Measurements from ENCODE around the gene MYO3B.
"Not testable (repeated sequence)": the region's sequence is repeated elsewhere in the genome, so short reads cannot be mapped to it uniquely, and the experiment has no call there.

MYO3B gene

DNA sequence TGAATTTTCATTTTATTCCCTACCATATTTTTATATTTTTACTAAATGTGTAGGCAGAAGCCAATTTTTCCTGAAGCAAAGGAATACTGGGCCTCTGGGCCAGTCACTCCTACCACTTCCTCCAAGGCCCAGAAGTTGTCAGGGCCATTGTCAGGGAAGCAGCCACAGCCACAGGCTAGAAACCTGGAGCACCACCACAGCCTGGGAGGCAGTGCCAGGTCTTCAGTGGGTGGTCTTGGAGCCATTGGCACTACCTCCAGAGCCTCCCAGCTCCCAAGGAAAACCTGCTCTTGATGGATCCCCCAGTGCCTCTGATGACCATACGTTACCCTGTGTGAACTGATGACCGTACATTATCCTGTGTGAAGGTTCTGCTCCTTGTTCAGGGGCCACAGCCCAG, 401.6 kb downstream of the MYO3B start:
- DNase-seq = no peak

DNA sequence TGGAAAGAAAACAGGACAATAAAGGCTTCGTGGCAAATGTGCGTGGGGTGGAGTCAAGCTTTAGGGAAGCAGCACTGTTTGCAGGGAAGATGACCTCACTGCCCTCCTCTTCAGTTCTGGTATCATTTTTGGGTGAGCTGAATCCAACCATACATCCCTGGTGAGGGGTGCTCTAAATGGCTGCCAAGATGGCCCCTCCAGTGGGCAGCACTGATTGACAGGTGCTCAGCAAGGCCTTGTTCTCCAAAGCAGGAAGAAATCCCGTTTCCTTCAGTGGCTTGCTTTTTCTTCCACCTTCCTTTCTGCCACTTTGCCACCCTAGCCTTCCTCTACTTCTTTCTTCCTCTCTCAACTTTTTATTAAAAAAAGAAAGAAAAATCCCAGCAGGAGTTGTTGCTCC, 404.4 kb downstream of the MYO3B start:
- no peak for DNase-seq

DNA sequence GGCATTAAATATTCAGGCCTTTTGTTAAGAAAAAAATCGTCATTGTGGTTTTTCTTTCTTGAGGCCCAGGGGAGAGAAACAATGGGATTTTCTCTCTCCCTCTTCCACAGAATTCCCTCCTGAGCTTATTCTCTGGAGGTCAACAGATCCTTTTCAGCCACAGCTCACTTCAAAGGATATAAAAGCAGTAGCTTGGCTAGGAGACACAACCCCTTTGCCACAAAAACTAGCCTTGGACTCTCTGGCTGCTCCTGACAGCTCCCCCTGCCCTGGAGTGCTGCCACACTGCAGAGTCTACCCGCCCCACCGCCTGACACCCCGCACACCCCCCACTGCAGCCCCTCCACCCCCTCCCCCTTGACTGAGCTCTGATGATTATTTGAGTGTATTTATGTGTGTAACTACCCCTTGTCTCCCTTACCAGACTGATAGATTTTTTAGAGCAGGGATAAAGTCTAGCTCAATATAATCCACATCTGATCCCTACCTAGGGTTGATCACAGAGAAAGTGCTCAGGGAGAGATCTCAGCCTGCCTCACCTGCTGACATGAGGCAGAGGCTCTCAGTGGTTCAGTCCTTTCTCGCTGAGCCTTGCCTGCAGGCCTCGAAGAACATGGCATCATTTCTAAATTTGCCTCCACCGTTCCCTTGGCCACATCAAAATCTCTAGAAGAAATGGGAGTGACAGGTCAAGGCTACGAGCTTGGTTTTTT, 405.0 kb downstream of the MYO3B start:
- no peak for DNase-seq

DNA sequence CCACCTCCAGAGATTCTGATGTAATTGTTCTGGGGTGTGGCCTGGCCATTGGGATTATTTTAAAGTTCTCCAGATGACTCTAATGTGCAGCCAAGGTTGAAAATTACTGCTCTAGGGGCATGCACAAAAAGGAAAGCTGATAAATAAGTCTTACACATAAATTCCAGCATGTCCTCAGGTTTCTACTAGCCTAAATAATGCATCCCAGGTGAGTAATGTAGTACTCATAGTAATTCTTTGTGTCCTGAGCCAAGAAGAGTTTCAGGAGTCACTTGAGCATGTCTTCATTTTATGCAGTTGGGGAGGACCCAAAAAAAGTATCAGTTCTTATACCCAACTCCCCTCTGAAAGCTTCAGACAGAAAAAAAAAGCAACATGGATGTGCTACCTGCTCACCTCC, 407.1 kb downstream of the MYO3B start:
- no peak for DNase-seq

DNA sequence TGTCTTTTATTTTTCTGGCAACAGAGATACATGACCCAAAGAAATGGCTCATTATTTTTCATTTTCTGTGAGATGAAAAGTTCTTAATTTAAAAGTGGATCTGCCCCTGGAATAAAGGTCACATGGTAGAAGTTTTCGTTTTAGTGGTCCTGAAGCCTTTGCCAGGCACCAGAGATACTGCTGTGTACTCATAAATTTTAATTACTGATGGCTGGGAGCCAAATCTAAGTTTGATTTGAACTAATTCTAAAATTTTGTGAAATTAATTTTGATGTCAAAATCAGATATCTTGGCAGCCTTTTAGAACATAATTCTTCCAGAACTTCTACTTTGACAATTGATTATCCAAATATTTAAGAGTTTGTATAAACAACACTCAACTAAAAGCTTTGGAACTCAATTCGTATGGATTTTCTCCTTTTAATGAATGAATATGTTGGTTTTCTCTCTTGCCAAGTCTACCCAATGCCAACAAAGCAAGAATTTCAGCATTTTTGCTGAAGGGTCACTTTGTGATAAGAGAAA, 408.7 kb downstream of the MYO3B start:
- no peak for DNase-seq

DNA sequence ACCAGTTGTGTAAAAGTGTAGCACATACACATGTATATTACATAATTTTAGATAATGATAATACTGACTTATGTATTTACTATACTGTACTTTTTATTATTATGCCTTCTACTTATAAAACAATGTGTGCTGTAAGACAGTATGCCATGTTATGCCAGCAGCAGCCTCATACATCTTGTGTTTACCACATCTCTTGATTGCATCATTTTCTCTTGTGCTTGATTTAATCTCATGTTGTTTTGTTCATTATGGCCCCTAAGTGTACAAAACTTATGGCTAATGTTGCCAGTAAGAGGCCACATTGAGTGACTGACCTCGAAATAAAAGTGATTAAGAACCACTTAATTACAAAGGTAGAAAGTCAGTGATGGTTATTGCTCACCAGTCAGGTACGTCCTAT, 409.2 kb downstream of the MYO3B start:
- DNase-seq = no peak

DNA sequence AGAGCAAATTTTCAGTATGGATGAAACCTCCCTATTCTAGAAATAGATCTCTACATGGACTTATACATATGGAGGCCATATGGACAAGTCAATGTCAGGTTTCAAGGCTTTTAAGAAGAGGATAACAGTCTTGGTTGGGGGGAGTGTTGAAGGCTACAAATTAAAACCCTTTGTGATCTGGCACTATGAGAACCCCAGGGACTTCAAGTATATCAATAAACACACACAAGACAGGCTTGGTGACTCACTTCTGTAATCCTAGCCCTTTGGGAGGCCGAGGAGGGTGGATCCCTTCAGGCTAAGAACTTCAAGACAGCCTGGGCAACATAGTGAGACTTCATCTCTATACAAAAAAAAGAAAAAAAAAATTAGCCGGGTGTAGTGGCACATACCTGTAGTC, 410.0 kb downstream of the MYO3B start:
- no peak for DNase-seq

DNA sequence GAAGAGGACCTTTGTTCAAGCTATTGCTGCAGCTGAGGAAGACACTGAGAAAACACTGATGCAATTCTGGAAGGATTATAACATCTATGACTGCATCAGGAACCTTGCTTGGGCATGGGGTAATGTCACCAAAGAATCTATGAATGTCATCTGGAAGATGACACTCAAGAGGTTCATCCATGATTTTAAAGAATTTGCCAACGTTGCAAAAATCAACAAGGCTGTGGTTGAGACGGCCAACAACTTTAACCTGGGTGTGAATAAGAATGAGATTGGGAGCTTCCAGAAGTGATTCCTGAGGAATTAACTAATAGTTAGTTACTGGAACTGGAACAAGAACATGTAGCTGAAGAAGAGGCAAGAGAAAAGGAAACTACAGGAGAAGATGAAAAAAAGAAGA, 410.8 kb downstream of the MYO3B start:
- DNase-seq = no peak

DNA sequence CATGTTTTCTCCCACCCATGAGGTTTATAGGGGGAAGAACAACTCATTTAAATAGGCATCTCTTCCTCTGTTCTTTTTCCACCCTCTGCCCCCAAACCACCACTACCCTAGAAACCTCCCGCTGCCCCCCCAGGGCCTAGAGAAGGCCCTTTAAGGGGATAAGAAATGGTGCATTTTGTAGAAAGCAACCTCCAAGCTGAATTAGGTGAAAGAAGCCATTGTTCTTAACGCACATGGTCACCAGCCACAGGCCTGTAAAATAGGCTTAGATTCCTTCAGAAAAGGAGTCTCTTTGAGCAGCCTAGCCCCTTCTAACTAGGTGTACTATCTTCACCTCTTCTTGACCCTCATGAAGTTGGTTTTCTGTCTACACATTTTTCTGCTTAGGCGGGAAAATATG, 418.6 kb downstream of the MYO3B start:
- DNase-seq = no peak

DNA sequence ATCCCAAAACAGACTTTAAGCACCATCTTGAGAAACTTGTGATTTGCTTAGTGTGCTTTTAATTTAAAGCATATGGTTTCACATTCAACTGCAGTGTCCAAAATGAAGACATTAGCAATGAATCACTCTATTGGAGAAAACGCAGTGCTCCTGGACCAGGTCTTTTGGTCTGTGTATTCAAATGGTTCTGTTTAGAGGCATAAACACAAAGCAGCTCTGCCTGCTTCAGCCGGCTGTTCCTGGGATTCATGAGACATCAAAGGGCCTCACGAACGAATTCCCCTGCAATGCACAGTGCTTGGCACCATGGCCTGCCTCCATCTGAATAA, 420.1 kb downstream of the MYO3B start:
- DNase-seq = no peak

DNA sequence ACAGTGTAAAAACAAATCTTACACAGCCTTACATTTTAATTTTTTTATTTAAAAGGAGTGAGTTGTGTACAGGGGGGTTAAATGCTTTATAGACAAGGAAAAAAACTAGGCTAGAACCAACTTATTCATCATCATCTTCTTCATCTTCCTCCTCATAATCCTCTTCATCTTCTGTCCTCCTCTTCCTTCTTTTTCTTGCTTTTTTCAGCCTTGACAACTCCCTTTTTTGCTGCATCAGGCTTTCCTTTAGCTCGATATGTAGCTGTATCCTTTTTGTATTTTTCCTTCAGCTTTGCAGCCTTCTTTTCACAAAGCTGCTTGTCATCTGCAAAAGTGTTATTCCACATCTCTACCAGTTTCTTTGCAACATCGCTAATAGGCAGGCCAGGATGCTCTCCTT, 423.5 kb downstream of the MYO3B start:
- no peak for DNase-seq

DNA sequence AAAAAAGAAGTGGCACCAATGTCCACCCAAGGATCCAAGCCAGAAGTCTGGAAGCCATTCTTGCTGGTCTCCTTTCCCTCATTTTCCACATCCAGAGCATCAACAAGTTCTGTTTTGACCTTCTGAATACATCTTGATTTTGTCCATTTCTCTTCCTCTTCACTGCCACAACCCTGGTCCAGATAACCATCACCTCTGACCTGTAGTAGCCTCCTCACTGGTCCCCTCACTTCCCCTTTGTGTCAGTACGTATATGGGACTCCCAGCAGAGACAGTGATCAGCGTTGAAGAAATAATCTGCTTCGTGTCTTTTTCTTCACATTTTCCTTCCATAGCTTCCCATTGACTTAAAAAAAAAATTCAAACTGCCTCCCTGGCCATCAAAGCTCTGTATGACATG, 427.9 kb downstream of the MYO3B start:
- no peak for DNase-seq

DNA sequence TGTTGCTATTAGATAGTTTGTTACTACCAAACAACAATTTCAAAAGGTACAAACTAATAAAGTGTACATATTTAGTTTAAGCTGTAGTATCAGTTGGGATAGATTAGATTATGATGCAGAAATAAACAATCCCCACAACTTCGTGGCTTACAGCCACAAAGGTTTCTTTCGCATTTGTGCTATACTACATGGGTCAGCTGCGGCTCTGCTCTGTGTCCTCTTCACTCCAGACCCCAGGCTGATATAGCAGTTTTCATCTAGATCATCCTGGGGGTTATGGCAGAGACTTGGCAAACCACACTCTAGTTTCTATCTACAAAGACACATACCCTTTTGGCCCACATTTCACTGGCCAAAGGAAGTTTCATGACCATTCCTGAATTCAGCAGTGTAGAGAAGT, 429.2 kb downstream of the MYO3B start:
- DNase-seq = no peak

DNA sequence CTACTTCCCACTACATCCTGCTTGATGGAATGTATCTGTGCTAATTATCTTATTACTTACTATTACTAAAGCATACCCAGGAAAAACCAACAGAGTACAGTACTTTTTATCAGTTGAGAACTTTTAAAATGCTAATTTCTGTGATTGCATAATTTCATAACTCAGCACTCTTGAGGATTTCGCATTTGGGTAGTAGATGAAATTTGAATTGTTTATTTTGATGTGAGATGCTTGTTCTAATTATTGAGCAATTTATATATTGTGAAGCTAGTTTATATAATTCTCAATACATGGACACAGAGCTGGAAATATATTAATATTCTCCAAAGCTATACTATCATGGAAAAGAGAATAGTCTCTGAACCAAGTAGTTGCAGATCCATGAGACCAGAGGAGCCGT, 432.7 kb downstream of the MYO3B start:
- DNase-seq = no peak

DNA sequence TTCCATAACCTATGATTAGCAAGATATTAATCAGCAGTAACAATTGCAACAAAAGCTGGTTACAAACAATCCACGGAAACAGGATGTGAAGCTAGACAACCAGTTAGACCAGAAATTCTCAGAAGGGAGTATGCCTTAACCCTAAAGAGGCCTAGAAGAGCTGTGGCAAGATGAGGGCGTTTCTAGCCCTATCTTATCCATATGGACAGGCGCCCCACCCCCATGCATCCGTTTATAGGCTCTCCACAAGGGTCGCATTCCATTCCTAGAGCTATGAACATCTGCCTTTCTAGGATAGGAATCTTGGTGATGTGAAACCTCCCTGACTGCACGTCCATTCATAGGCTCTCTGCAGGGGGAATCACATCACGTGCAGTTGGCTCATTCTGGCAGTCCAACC, 441.0 kb downstream of the MYO3B start:
- DNase-seq = not testable (repeated sequence)

DNA sequence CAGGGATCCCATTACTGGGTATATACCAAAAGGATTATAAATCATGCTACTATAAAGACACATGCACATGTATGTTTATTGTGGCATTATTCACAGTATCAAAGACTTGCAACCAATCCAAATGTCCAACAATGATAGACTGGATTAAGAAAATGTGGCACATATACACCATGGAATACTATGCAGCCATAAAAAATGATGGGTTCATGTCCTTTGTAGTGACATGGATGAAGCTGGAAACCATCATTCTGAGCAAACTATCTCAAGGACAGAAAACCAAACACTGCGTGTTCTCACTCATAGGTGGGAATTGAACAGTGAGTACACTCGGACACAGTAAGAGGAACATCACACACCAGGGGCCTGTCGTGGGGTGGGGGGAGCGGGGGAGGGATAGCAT, 457.1 kb downstream of the MYO3B start:
- not testable (repeated sequence) for DNase-seq

DNA sequence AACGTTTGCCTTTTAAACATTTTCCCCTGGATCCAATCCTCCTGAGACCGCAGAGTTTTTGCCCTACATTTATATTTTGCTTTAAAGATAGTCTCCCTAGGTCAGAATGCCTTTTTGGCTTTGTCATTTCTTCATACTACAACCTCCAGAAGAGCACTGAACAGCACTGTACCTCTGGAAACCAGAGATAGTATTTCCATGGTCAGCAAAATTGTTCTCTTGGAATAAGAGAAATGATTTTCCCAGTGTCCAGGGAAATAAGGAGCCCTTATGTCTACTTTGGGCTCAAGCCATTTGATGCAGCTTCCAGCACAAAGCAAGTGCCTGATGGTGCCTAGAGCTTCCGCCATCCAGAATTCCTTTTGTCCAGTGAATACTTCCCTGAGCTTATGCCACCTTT, 461.7 kb downstream of the MYO3B start:
- DNase-seq = no peak

DNA sequence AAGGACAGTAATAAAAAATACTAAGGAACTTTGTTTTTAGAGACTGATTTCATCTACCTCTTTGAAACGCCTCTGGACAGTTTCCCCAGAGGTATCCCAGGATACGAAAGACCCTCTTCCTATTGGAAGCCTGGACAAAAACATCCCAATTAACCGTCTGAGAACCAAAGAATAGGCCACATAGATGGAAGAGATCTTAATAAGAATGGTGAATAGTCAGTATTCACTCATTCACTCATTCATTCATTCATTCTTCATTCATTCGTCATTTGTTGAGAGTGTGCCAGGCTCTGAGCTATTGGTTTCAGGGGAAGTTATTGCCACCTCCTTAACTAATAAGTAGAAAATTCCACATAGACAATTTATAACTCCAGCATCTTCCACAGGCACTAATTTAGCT, 464.0 kb downstream of the MYO3B start:
- DNase-seq = no peak

DNA sequence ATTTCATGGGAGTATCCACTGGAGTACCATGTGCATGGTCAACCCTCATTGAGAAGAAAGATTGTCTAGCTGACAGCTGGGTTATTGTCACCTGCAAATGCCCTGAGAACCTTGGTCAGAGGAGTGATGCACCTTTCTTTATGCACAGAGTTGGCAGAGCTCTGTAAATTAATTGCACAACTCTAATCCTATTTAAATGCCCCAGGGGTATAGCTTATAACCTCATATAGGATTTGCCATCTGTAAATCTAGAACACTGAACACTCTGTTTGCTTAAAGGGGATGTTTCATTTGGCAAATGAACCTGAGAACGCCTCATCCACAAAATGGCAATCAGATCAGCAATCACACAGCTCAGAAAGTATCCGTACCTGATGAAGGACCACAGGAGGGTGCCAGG, 465.4 kb downstream of the MYO3B start:
- DNase-seq = no peak

DNA sequence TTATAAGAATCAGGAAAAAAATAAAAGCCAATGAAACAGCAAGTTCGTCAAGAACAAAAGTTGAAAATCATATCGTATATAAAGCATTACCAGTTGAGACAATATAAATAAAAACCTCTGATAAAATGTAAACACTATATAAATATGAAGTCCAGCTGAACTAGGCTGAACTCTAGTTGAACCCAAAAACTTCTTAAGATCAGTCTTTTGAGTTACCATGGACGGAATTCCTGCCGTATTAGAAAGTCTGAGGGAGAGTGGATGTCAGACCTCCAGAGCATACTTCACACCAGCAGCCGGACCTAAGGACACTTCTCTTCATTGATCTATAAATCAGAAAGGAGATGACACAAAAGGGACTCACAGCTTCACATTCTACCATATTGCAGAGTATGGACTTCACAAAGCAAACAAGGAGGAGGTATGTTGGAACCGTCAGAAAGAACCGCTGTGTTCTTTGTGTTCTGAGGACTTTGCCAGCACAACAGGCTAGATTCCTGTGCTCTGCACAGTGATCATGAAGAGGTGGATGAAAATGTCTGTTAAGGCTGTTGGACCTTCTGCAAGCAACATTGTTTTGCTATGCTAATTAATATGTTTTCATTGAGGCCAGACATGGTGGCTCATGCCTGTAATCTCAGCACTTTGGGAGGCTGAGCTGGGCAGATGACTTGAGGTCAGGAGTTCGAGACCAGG, 469.9 kb downstream of the MYO3B start:
- no peak for DNase-seq

DNA sequence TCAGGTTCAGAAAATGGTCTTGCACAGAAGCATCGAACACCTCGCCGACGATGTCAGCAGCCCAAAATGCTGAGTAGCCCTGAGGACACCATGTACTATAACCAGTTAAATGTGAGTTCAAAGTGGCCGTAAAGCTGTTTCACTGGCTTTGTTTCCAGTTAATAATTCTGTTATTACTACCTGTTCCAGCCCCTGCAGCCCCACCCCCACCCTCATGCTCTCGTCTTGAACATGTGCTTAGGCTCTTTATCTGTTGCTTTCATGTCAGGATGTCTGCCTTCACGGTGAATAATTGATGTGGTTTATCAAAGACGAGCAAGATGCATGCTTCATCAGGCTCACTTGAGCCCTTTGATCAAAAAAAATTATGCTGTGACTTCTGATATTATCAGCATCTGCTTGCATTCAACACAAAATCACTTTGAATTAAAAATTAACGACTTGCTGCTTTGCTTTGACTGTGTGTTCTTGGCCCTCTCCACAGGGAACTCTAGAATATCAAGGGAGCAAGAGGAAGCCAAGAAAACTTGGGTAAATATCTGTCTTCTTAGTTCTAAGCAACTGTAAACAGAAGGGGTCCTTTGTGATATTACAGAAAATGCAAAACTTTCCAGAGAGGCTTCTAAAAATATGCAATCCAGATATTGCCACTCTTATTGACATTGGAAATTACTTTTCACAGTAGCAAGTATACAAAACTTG, 473.8 kb downstream of the MYO3B start:
- no peak for DNase-seq

DNA sequence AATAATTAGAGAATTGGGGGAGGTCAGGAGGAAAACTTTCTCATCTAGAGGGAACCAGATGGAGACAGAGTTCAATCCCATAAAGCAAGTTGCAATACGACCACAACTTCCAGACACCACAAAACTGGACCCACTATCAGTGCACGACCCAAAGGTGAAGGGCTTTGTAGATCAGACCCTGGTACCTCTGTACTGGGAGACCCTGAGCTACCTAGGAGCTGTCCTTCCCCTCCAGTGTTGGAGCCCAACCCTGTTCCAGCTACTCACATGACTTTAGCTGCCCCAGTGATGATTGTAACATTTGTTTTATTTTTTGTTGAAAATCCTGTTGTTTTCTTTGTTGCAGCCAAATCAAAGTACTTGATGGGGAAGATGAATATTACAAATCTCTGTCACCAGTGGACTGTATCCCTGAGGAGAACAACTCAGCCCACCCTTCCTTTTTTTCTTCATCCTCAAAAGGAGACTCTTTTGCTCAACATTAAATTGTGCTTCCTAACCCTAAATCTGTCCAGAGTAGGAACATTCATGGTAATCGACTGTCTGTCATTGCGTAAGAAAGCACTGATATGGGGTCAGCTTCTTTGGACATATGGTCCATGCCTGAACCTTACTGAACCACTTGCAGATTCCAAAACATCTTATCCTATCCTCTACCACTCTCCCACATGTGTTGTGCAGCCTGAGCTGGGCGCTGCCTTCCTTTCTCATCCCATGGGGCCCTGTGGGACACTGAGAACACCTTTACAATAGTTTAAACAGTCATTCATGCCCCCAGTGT, 474.9 kb downstream of the MYO3B start:
- no peak for DNase-seq

DNA sequence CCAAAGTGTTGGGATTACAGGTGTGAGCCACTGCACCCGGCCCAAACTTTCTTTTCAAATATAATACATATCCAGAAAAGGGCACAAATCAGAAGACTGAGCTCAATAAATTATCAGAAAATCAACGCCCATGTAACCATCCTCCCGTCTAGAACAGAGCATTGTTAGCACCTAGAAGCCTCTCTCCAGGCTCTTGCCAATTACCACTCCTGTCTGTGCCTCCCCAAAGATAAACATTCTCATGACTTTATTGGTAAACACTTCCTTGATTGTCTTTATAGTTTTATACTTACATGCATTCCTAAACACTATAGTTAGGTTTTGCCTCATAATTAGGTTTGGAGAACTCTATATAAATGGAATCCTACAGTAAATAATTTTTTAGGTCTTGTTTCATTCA, 478.7 kb downstream of the MYO3B start:
- no peak for DNase-seq

Measured in NCI-H2227 treated with DMSO at 0.1 percent for 48 hours (cell line).